B cell (primary cell): ENCODE results near the gene SKIDA1. TPM values are rescaled to one million over a fixed set of nuclear protein-coding genes. Genes with fewer than 3 reads are reported as not detected.

Experiments used
- ATAC-seq: fragments of 200-7000 bp; cut with Tn5 transposase; one replicate; pipeline ENCODE4 v1.10.0; 2021; ENCODE audit warnings: low read depth, mild to moderate bottlenecking, moderate number of reproducible peaks, moderate library complexity
- CTCF ChIA-PET: fragments of 350-600 bp; sonication (Branson Sonifier 250); formaldehyde crosslinking; loops from one replicate; lab custom pipeline; 2021; ENCODE audit warnings: antibody characterized with exemption, inconsistent platforms; lab: Charles Lee
- POLR2A ChIA-PET: fragments of 350-600 bp; sonication (Branson Sonifier 250); formaldehyde crosslinking; loops from one replicate; lab custom pipeline; 2021; ENCODE audit warnings: antibody characterized with exemption; lab: Charles Lee
- DNase-seq: peaks from one replicate; pipeline ENCODE4 v3.0.0; 2013
- H2AFZ ChIP-seq: 2 replicates; pipeline ENCODE4 v1.6.1; 2012; ENCODE audit warnings: mild to moderate bottlenecking, low read depth, low read length; ENCODE audit not compliant: insufficient read depth, poor library complexity, severe bottlenecking
- H3K27ac ChIP-seq, 2 donors: 1 replicate in 1 of 2; 2 replicates in 1 of 2; pipeline ENCODE4 v1.5.1; 2012 to 2013; ENCODE audit warnings: low read length in 2 of 2, mild to moderate bottlenecking in 2 of 2, moderate library complexity in 1 of 2
- H3K27me3 ChIP-seq, 4 experiments: fragments of 200-600 bp in 1 of 4; sonication (generic) in 1 of 4; replicated peaks in 1 of 4; 1 replicate in 2 of 4; 2 replicates in 2 of 4; pipeline versions ENCODE4 v1.6.1 to v1.7.0; 2013 to 2016; ENCODE audit warnings: low read length in 3 of 4, mild to moderate bottlenecking in 2 of 4, mixed read lengths in 1 of 4, moderate library complexity in 1 of 4; ENCODE audit not compliant: insufficient read depth in 4 of 4, control insufficient read depth in 3 of 4; ENCODE audit errors: control extremely low read depth in 1 of 4
- H3K36me3 ChIP-seq, 2 experiments: replicated peaks in 1 of 2; 1 replicate in 1 of 2; 2 replicates in 1 of 2; pipeline versions ENCODE4 v1.6.1 to v1.7.1; 2013; ENCODE audit warnings: low read length in 1 of 2; ENCODE audit not compliant: insufficient read depth in 2 of 2, control insufficient read depth in 1 of 2; ENCODE audit errors: control extremely low read depth in 1 of 2, extremely low read depth in 1 of 2
- H3K4me1 ChIP-seq, 2 donors: fragments of 200-600 bp in 1 of 2; sonication (generic) in 1 of 2; 1 replicate in 1 of 2; 2 replicates in 1 of 2; pipeline versions ENCODE4 v1.5.1 to v1.6.1; 2013 to 2017; ENCODE audit warnings: low read length in 2 of 2; ENCODE audit not compliant: control insufficient read depth in 2 of 2, insufficient read depth in 2 of 2
- H3K4me2 ChIP-seq: replicated peaks from 2 replicates; pipeline ENCODE3; 2012; ENCODE audit warnings: mild to moderate bottlenecking, low read depth, low read length; ENCODE audit not compliant: poor library complexity, severe bottlenecking
- H3K4me3 ChIP-seq, 5 experiments: fragments of 200-600 bp in 1 of 5; sonication (generic) in 1 of 5; 1 replicate in 3 of 5; 2 replicates in 2 of 5; pipeline versions ENCODE4 v1.5.1 to v1.7.0; 2011 to 2016; ENCODE audit warnings: low read length in 4 of 5, mild to moderate bottlenecking in 4 of 5, low read depth in 2 of 5, control low read depth in 1 of 5, moderate library complexity in 1 of 5; ENCODE audit not compliant: insufficient read depth in 1 of 5; ENCODE audit errors: control extremely low read depth in 1 of 5, extremely low read depth in 1 of 5
- H3K79me2 ChIP-seq: fragments of 200-600 bp; sonication (generic); one replicate; pipeline ENCODE4 v1.6.0; 2016; ENCODE audit warnings: low read length; ENCODE audit not compliant: control insufficient read depth, insufficient read depth
- H3K9ac ChIP-seq: fragments of 200-600 bp; sonication (generic); 2 replicates; pipeline ENCODE4 v1.6.1; 2017; ENCODE audit warnings: mild to moderate bottlenecking, low read length, moderate library complexity
- H3K9me3 ChIP-seq, 3 donors: one replicate each; pipeline versions ENCODE4 v1.6.1 to v1.7.1; 2013; ENCODE audit warnings: low read length in 2 of 3; ENCODE audit not compliant: control insufficient read depth in 2 of 3, insufficient read depth in 1 of 3; ENCODE audit errors: control extremely low read depth in 1 of 3
- H4K20me1 ChIP-seq: 2 replicates; pipeline ENCODE4 v1.6.0; 2012; ENCODE audit warnings: mild to moderate bottlenecking, low read length; ENCODE audit not compliant: insufficient read depth, control insufficient read depth, poor library complexity, severe bottlenecking
- H3K27ac Mint-ChIP-seq: one replicate; pipeline ENCODE4 v1.8.0; 2021; ENCODE audit warnings: mixed read lengths
- H3K27me3 Mint-ChIP-seq: one replicate; pipeline ENCODE4 v1.8.0; 2021; ENCODE audit warnings: mixed read lengths
- H3K4me1 Mint-ChIP-seq: one replicate; pipeline ENCODE4 v1.8.0; 2021; ENCODE audit warnings: mixed read lengths
- H3K4me3 Mint-ChIP-seq: one replicate; pipeline ENCODE4 v1.8.0; 2021; ENCODE audit warnings: mixed read lengths
- H3K9me3 Mint-ChIP-seq: one replicate; pipeline ENCODE4 v1.8.0; 2022; ENCODE audit warnings: mixed read lengths; ENCODE audit not compliant: insufficient read depth
- CTCF ChIP-seq: fragments of 200-600 bp; IDR thresholded peaks from one replicate; pipeline ENCODE4 v1.8.0; 2022; ENCODE audit warnings: antibody characterized with exemption, mild to moderate bottlenecking
- EZH2 ChIP-seq: IDR thresholded peaks from 2 replicates; pipeline ENCODE4 v1.6.1; 2012; ENCODE audit warnings: borderline replicate concordance, low read depth, mild to moderate bottlenecking, moderate library complexity, low read length; ENCODE audit not compliant: insufficient read depth, poor library complexity, severe bottlenecking
- WGBS: methylation state at CpG from one replicate; pipeline ENCODE4 v1.1.5; 2013; ENCODE audit warnings: missing lambda C conversion rate; ENCODE audit not compliant: insufficient coverage; 5-methylcytosine and 5-hydroxymethylcytosine counted together
- intact Hi-C: fragments of 100-400 bp; cut with micrococcal nuclease; formaldehyde crosslinking; loops from one replicate; pipeline ENCODE4 v1.10.0; 2022
- polyA plus RNA-seq: library from polyadenylated mRNA; depleted of rRNA; stranded (reverse); fragments of >200 nt; gene quantifications from 2 replicates; pipeline ENCODE4 v1.2.3, GENCODE V29; 2012
- total RNA-seq, 2 donors: library from RNA; stranded (reverse); fragments of 120-200 nt in 1 of 2; gene quantifications; 1 replicate in 1 of 2; 2 replicates in 1 of 2; pipeline versions ENCODE4 v1.2.3 to v1.2.4, GENCODE V29; 2013 to 2022

Gene SKIDA1
- total and polyA plus RNA-seq, 2 donors (not counting 1 experiment from before 2014, with no cell fraction given): 0.06 to 0.10 TPM

GRCh38 chr10:21524526-21525366 is 736 bp downstream of the SKIDA1 start:
- Histone ChIP-seq H3K9ac (peak overlapping the region; percentile 69), H3K4me2 (peak overlapping the region; percentile 86), H4K20me1 (peaks cover 5% of the 10 kb centered on the region), H3K27me3 (peaks cover 0 to 52% (median 50%) of the 10 kb centered on the region in 4 experiments), H3K4me1 (peaks cover 28 to 41% of the 10 kb centered on the region in 2 donors), H3K36me3 (no peaks in the 10 kb centered on the region), H3K79me2 (no peaks in the 10 kb centered on the region), H3K4me3 (peak overlapping the region; percentile 59 to 73 (median 62)), H3K27ac (no peak overlapping the region), H3K9me3 (peaks cover 0 to 6% (median 0%) of the 10 kb centered on the region in 3 donors), H2AFZ (peak overlapping the region; percentile 80)
- ChIA-PET POLR2A (interaction anchor here (1.5 kb wide), 1 partner anchor 28 kb away, joined by 7 read pairs; no protein-coding TSS in a partner anchor), CTCF (interaction anchor here (0.6 to 1.2 kb wide), 5 partner anchors 27 to 819 kb away, joined by 3 to 7 read pairs (median 3); no protein-coding TSS in a partner anchor)
- DNase-seq (peak; percentile 64), ATAC-seq (no peak)
- Mint-ChIP-seq H3K27ac (peak overlapping the region; percentile 91), H3K4me3 (peak overlapping the region; percentile 89), H3K4me1 (peaks cover 31% of the 10 kb centered on the region), H3K27me3 (peaks cover 67% of the 10 kb centered on the region), H3K9me3 (no peaks in the 10 kb centered on the region)
- intact Hi-C loops: loop anchor here (1.0 to 2.0 kb wide), 4 partner anchors 9 to 814 kb away; no protein-coding TSS in a partner anchor
- 4% methylated on average over 6 of the region's 23 CpGs for WGBS
- TF ChIP-seq CTCF: no peak
- TF ChIP-seq EZH2: no peak
